ENCODE results near the gene DLX4. TPM values are rescaled to one million over a fixed set of nuclear protein-coding genes. Genes with fewer than 3 reads are reported as not detected.

Gene DLX4
- total RNA-seq, 1 experiment from 2014 or later = 2.5 TPM

DNA sequence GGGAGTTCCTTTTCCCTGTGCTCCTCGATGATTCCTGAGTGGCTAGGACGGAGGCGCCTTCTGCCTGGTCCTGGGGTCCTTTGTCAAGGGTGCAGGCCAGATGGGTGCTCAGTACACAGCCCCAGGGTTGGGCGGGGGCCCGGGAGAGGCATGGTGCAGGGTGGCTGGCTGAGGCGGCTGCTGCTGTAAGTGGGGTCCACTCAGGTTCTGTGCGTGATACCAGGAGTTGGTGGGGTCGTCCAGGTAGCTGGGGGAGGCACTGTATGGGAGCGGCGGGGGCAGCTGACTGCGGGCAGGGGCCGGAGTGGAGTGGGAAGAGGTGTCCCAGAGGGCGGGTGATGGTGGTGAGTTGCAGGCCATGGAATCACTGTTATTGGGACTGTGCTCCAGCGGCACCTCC lies 22.4 kb downstream of the DLX4 start:
- Histone ChIP-seq H3K79me1 (ENCODE audit: insufficient read depth, low read depth, low read length, poor library complexity, severe bottlenecking) (no peaks in the 10 kb centered on the region), H3K9me3 (ENCODE audit: control insufficient read depth, low read depth, low read length) (no peaks in the 10 kb centered on the region), H2BK20ac (ENCODE audit: low read depth, low read length, poor library complexity, severe bottlenecking) (no peak overlapping the region), H3K27ac (ENCODE audit: insufficient read length, low read depth, low read length) (no peak overlapping the region), H3K18ac (ENCODE audit: insufficient read length, low read depth, low read length) (no peak overlapping the region), H4K20me1 (ENCODE audit: control insufficient read depth, insufficient read depth, insufficient read length) (peaks cover 5% of the 10 kb centered on the region), H3K9ac (ENCODE audit: extremely low read depth, insufficient read length, low read length) (no peak overlapping the region), H3K4me2 (ENCODE audit: insufficient read depth, insufficient read length, low read length) (no peak overlapping the region), H4K91ac (ENCODE audit: insufficient read length, low read depth, low read length) (no peak overlapping the region), H3K27me3 (ENCODE audit: insufficient read depth, low read length) (peaks cover 58% of the 10 kb centered on the region), H3K56ac (ENCODE audit: insufficient read length, low read depth, low read length) (no peak overlapping the region), H3K23ac (ENCODE audit: insufficient read length, low read depth, low read length) (no peak overlapping the region), H4K5ac (ENCODE audit: insufficient read length, low read depth, low read length) (no peak overlapping the region), H2BK12ac (ENCODE audit: insufficient read length, low read depth, low read length) (no peak overlapping the region), H2BK5ac (ENCODE audit: insufficient read length, low read length) (no peak overlapping the region), H2AFZ (ENCODE audit: low read length) (no peak overlapping the region), H2BK15ac (ENCODE audit: low read depth, low read length) (no peak overlapping the region), H3K79me2 (ENCODE audit: insufficient read depth, low read length) (no peaks in the 10 kb centered on the region), H4K8ac (replicated peaks; ENCODE audit: insufficient read length, low read depth, low read length) (no peak overlapping the region), H3K23me2 (ENCODE audit: insufficient read length, low read depth, low read length, poor library complexity, severe bottlenecking) (peaks cover 7% of the 10 kb centered on the region), H2BK120ac (ENCODE audit: low read depth, low read length, poor library complexity, severe bottlenecking) (no peak overlapping the region), H3K14ac (ENCODE audit: insufficient read depth, low read length) (no peak overlapping the region), H3K4ac (ENCODE audit: low read depth, low read length) (no peak overlapping the region), H3K4me1 (ENCODE audit: insufficient read depth, low read length) (no peaks in the 10 kb centered on the region; the same call in 1 of the 2 replicates), H2AK5ac (ENCODE audit: insufficient read length, low read length) (no peak overlapping the region), H3T11ph (ENCODE audit: low read length) (no peak overlapping the region)
- Mint-ChIP-seq H3K9me3 (peaks cover 6 to 10% of the 10 kb centered on the region in 2 experiments; a peak in 4 of 5 replicates), H3K4me3 (no peak overlapping the region), H3K4me1 (peaks cover 23 to 51% of the 10 kb centered on the region in 2 experiments), H3K27me3 (ENCODE audit: low read depth) (peaks cover 98% of the 10 kb centered on the region), H3K27ac (no peak overlapping the region), H3K36me3 (ENCODE audit: insufficient read depth in 1 of 3, low read depth in 3 of 3) (peaks cover 0 to 3% (median 2%) of the 10 kb centered on the region in 3 experiments; a peak in 3 of 7 replicates)
- WGBS (ENCODE audit: extremely low coverage, insufficient read length, low lambda C conversion rate) = no CpG with 5 or more reads among the region's 14 CpGs
- DNase-seq = peak; percentile 25
- TF ChIP-seq, protein P1, sequence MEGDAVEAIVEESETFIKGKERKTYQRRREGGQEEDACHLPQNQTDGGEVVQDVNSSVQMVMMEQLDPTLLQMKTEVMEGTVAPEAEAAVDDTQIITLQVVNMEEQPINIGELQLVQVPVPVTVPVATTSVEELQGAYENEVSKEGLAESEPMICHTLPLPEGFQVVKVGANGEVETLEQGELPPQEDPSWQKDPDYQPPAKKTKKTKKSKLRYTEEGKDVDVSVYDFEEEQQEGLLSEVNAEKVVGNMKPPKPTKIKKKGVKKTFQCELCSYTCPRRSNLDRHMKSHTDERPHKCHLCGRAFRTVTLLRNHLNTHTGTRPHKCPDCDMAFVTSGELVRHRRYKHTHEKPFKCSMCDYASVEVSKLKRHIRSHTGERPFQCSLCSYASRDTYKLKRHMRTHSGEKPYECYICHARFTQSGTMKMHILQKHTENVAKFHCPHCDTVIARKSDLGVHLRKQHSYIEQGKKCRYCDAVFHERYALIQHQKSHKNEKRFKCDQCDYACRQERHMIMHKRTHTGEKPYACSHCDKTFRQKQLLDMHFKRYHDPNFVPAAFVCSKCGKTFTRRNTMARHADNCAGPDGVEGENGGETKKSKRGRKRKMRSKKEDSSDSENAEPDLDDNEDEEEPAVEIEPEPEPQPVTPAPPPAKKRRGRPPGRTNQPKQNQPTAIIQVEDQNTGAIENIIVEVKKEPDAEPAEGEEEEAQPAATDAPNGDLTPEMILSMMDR (conservative IDR thresholded peaks at IDR 0.05) = no peak

Data from H9 (cell line).